Ovary (tissue), 9 donors: ENCODE results near the gene RABL6. TPM values are rescaled to one million over a fixed set of nuclear protein-coding genes. Genes with fewer than 3 reads are reported as not detected.

Source experiments
- DNase-seq, 5 donors: peaks; one replicate each; pipeline ENCODE4 v3.0.0-alpha.2; 2019 to 2020
- H3K27ac ChIP-seq, 2 donors: fragments of 200-600 bp; one replicate each; pipeline versions ENCODE4 v1.5.1 to v1.8.0; 2019 to 2022
- H3K27me3 ChIP-seq: fragments of 200-600 bp; one replicate; pipeline ENCODE4 v1.8.0; 2022
- H3K36me3 ChIP-seq: fragments of 200-600 bp; sonication (generic); one replicate; pipeline ENCODE4 v1.5.1; 2019
- H3K4me1 ChIP-seq: one replicate; pipeline ENCODE4 v1.8.1; 2013; ENCODE audit warnings: mild to moderate bottlenecking, moderate library complexity; ENCODE audit not compliant: insufficient read depth
- H3K4me3 ChIP-seq: fragments of 200-600 bp; sonication (generic); one replicate; pipeline ENCODE4 v1.5.1; 2017
- H3K9me3 ChIP-seq, 2 donors: fragments of 200-600 bp in 1 of 2; sonication (generic) in 1 of 2; one replicate each; pipeline versions ENCODE4 v1.5.1 to v1.8.1; 2013 to 2019; ENCODE audit warnings: mild to moderate bottlenecking in 1 of 2, moderate library complexity in 1 of 2
- CTCF ChIP-seq, 3 donors: fragments of 450-650 bp in 2 of 3; fragments of 200-600 bp in 1 of 3; IDR thresholded peaks; one replicate each; pipeline versions ENCODE4 v1.5.1 to v1.8.0; 2016 to 2022; ENCODE audit warnings: antibody characterized with exemption in 3 of 3, mild to moderate bottlenecking in 1 of 3
- EP300 ChIP-seq: sonication (generic); formaldehyde crosslinking; IDR thresholded peaks from one replicate; pipeline ENCODE4 v1.6.1; 2017; ENCODE audit warnings: antibody characterized with exemption
- POLR2A ChIP-seq: fragments of 450-650 bp; IDR thresholded peaks from one replicate; pipeline ENCODE4 v1.6.1; 2017; ENCODE audit warnings: antibody characterized with exemption, mild to moderate bottlenecking, moderate library complexity
- WGBS, 3 donors: extraction: QIAGEN DNeasy Blood & Tissue Kit in 1 of 3; methylation state at CpG; one replicate each; pipeline versions ENCODE4 v1.1.5 to v1.1.7; 2013 to 2017; 5-methylcytosine and 5-hydroxymethylcytosine counted together
- intact Hi-C, 4 donors: fragments of 100-400 bp; cut with DNase I; formaldehyde crosslinking; loops; one replicate each; pipeline versions ENCODE4 v1.11.0 to v1.15.1; 2022 to 2023
- polyA plus RNA-seq, 2 donors: library from polyadenylated mRNA; stranded (reverse); fragments of 200-250 nt in 1 of 2; fragments of 350-450 nt in 1 of 2; fragmentation: Illumina TruSeq in 1 of 2; extraction: RNeasy Lipid Tissue Mini Kit (QIAGEN cat#74804) in 1 of 2; gene quantifications; one replicate each; pipeline ENCODE4 v1.2.3, GENCODE V29; 2013 to 2014
- total RNA-seq, 7 donors: library from RNA; depleted of rRNA in 2 of 7; stranded (reverse); fragments of >200 nt in 2 of 7; fragmentation: NEBNext Ultra II Directional in 3 of 7; extraction: Animal tissue kit (Norgen Biotek cat#: 25700) in 3 of 7; gene quantifications; one replicate each; pipeline versions ENCODE4 v1.1.0 to v1.2.4, GENCODE V29; 2016 to 2023
- donor health status: DM: no; HTN: no; CAD: no; lungs with moderate emphysema.
- donor health status: DM: no; HTN: no; CAD: no.
- donor health status: Bipolar disorder and iron deficiency.
- donor health status: DM: yes; HTN: yes; CAD: no.
- donor health status: DM: no; HTN: no; CAD: no.
- donor health status: DM: yes; HTN: yes; CAD: no.

Gene RABL6
- total and polyA plus RNA-seq, 9 donors = 22.6 to 65.4 (median 49.4) TPM

GRCh38 chr9:136791516-136792276, 16.1 kb upstream of the RABL6 start:
- no peak for TF ChIP-seq EP300
- peak; percentile 34 to 84 (median 75) for TF ChIP-seq CTCF (IDR thresholded peaks at IDR 0.05)
- WGBS, 3 donors = 2 to 4% (median 2%) methylated on average over 25 to 29 of the region's 29 CpGs
- peak; percentile 63 to 81 (median 79) for DNase-seq
- peak overlapping the region; percentile 77 for H3K4me3 ChIP-seq
- H3K27ac ChIP-seq = peak overlapping the region; percentile 78 to 82
- no peaks in the 10 kb centered on the region for H3K9me3 ChIP-seq
- no peaks in the 10 kb centered on the region for H3K36me3 ChIP-seq
- H3K27me3 ChIP-seq = no peaks in the 10 kb centered on the region
- intact Hi-C loops = loop anchor here in 1 of 4 donors (10.0 kb wide), 1 partner anchor 53 kb away; the partner anchor contains the start of genes AJM1 and PHPT1
- peaks cover 12% of the 10 kb centered on the region for H3K4me1 ChIP-seq

- Histone ChIP-seq H3K4me1 (peaks cover 13% of the 10 kb centered on the region), H3K27ac (peak overlapping the region in 1 of 2 donors; percentile 82), H3K9me3 (no peaks in the 10 kb centered on the region), H3K27me3 (no peaks in the 10 kb centered on the region), H3K36me3 (no peaks in the 10 kb centered on the region), H3K4me3 (no peak overlapping the region)
- 58 to 76% (median 59%) methylated on average over 15 of the region's 15 CpGs for WGBS, 3 donors
- DNase-seq = peak in 3 of 5 donors; percentile 49 to 58 (median 55)
- intact Hi-C loops = loop anchor here in 1 of 4 donors (10.0 kb wide), 1 partner anchor 52 kb away; the partner anchor contains the start of genes AJM1 and PHPT1
- TF ChIP-seq CTCF (IDR thresholded peaks at IDR 0.05) (no peak), EP300 (no peak), POLR2A (no peak)
Measured at GRCh38 chr9:136792321-136793085, 15.2 kb upstream of the RABL6 start.

- 77 to 78% (median 77%) methylated on average over 17 of the region's 17 CpGs for WGBS, 3 donors
- Histone ChIP-seq H3K27ac (no peak overlapping the region), H3K36me3 (no peaks in the 10 kb centered on the region), H3K27me3 (no peaks in the 10 kb centered on the region), H3K4me1 (peaks cover 16% of the 10 kb centered on the region), H3K9me3 (no peaks in the 10 kb centered on the region), H3K4me3 (no peak overlapping the region)
- TF ChIP-seq CTCF (IDR thresholded peaks at IDR 0.05) (no peak), EP300 (no peak), POLR2A (no peak)
- intact Hi-C loops = loop anchor here in 1 of 4 donors (10.0 kb wide), 1 partner anchor 51 kb away; the partner anchor contains the start of genes AJM1 and PHPT1
- DNase-seq = peak in 2 of 5 donors; percentile 46 to 47
Measured at GRCh38 chr9:136793086-136793946, 14.4 kb upstream of the RABL6 start.
